ENCODE results near the gene WFDC1.

Gene WFDC1

GRCh38 chr16:84303023-84303422, 8.3 kb downstream of the WFDC1 start:
- no peak overlapping the region for H3K27ac ChIP-seq (ENCODE audit: low read depth, low read length)
- no peak overlapping the region for H3K4me3 ChIP-seq (ENCODE audit: low read depth, low read length)
- no peaks in the 10 kb centered on the region for H3K9me3 ChIP-seq (ENCODE audit: control insufficient read depth, insufficient read depth, low read depth, low read length)
- no peaks in the 10 kb centered on the region for H3K36me3 ChIP-seq (ENCODE audit: control insufficient read depth, insufficient read depth, low read length)
- no peak overlapping the region for H3K9ac ChIP-seq (ENCODE audit: low read length)
- peaks cover 11% of the 10 kb centered on the region for H3K4me1 ChIP-seq (ENCODE audit: control insufficient read depth, insufficient read depth, low read length)
- no peaks in the 10 kb centered on the region; the same call in 1 of the 2 replicates for H3K27me3 ChIP-seq (ENCODE audit: control insufficient read depth, insufficient read depth, low read length)

- no peak overlapping the region for H3K9ac ChIP-seq (ENCODE audit: low read length)
- H3K27ac ChIP-seq (ENCODE audit: low read depth, low read length), result no peak overlapping the region
- H3K27me3 ChIP-seq (ENCODE audit: control insufficient read depth, insufficient read depth, low read length), result no peaks in the 10 kb centered on the region; the same call in 1 of the 2 replicates
- H3K4me1 ChIP-seq (ENCODE audit: control insufficient read depth, insufficient read depth, low read length), result peaks cover 11% of the 10 kb centered on the region
- H3K36me3 ChIP-seq (ENCODE audit: control insufficient read depth, insufficient read depth, low read length), result no peaks in the 10 kb centered on the region
- no peak overlapping the region for H3K4me3 ChIP-seq (ENCODE audit: low read depth, low read length)
- no peaks in the 10 kb centered on the region for H3K9me3 ChIP-seq (ENCODE audit: control insufficient read depth, insufficient read depth, low read depth, low read length)
Observed at GRCh38 chr16:84303516-84303915, 8.8 kb downstream of the WFDC1 start.

GRCh38 chr16:84306564-84306963, 11.9 kb downstream of the WFDC1 start:
- Histone ChIP-seq H3K27me3 (ENCODE audit: control insufficient read depth, insufficient read depth, low read length) (no peaks in the 10 kb centered on the region; the same call in 1 of the 2 replicates), H3K4me3 (ENCODE audit: low read depth, low read length) (no peak overlapping the region), H3K4me1 (ENCODE audit: control insufficient read depth, insufficient read depth, low read length) (no peaks in the 10 kb centered on the region; the same call in 1 of the 2 replicates), H3K9ac (ENCODE audit: low read length) (no peak overlapping the region), H3K36me3 (ENCODE audit: control insufficient read depth, insufficient read depth, low read length) (no peaks in the 10 kb centered on the region), H3K27ac (ENCODE audit: low read depth, low read length) (no peak overlapping the region), H3K9me3 (ENCODE audit: control insufficient read depth, insufficient read depth, low read depth, low read length) (no peaks in the 10 kb centered on the region)

GRCh38 chr16:84307209-84307954, 12.7 kb downstream of the WFDC1 start:
- Histone ChIP-seq H3K36me3 (ENCODE audit: control insufficient read depth, insufficient read depth, low read length) (no peaks in the 10 kb centered on the region), H3K9me3 (ENCODE audit: control insufficient read depth, insufficient read depth, low read depth, low read length) (no peaks in the 10 kb centered on the region), H3K27me3 (ENCODE audit: control insufficient read depth, insufficient read depth, low read length) (peaks cover 4% of the 10 kb centered on the region), H3K4me3 (ENCODE audit: low read depth, low read length) (no peak overlapping the region), H3K4me1 (ENCODE audit: control insufficient read depth, insufficient read depth, low read length) (peaks cover 1% of the 10 kb centered on the region; the same call in 1 of the 2 replicates), H3K9ac (ENCODE audit: low read length) (no peak overlapping the region), H3K27ac (ENCODE audit: low read depth, low read length) (no peak overlapping the region)

GRCh38 chr16:84308120-84308519, 13.4 kb downstream of the WFDC1 start:
- Histone ChIP-seq H3K27me3 (ENCODE audit: control insufficient read depth, insufficient read depth, low read length) (peaks cover 11% of the 10 kb centered on the region), H3K4me3 (ENCODE audit: low read depth, low read length) (no peak overlapping the region), H3K4me1 (ENCODE audit: control insufficient read depth, insufficient read depth, low read length) (0 out of 2 replicates have a peak, but pooled peaks cover 3% of the 10 kb centered on the region), H3K9ac (ENCODE audit: low read length) (no peak overlapping the region), H3K36me3 (ENCODE audit: control insufficient read depth, insufficient read depth, low read length) (no peaks in the 10 kb centered on the region), H3K27ac (ENCODE audit: low read depth, low read length) (no peak overlapping the region), H3K9me3 (ENCODE audit: control insufficient read depth, insufficient read depth, low read depth, low read length) (no peaks in the 10 kb centered on the region)

- H3K9ac ChIP-seq (ENCODE audit: low read length), result no peak overlapping the region
- H3K36me3 ChIP-seq (ENCODE audit: control insufficient read depth, insufficient read depth, low read length), result no peaks in the 10 kb centered on the region
- H3K9me3 ChIP-seq (ENCODE audit: control insufficient read depth, insufficient read depth, low read depth, low read length), result no peaks in the 10 kb centered on the region
- peaks cover 28% of the 10 kb centered on the region for H3K27me3 ChIP-seq (ENCODE audit: control insufficient read depth, insufficient read depth, low read length)
- H3K27ac ChIP-seq (ENCODE audit: low read depth, low read length), result no peak overlapping the region
- H3K4me1 ChIP-seq (ENCODE audit: control insufficient read depth, insufficient read depth, low read length), result 0 out of 2 replicates have a peak, but pooled peaks cover 3% of the 10 kb centered on the region
- H3K4me3 ChIP-seq (ENCODE audit: low read depth, low read length), result no peak overlapping the region
Observed at GRCh38 chr16:84310642-84311041, 16.0 kb downstream of the WFDC1 start.

- no peak overlapping the region for H3K9ac ChIP-seq (ENCODE audit: low read length)
- H3K4me1 ChIP-seq (ENCODE audit: control insufficient read depth, insufficient read depth, low read length), result 0 out of 2 replicates have a peak, but pooled peaks cover 3% of the 10 kb centered on the region
- no peak overlapping the region for H3K27ac ChIP-seq (ENCODE audit: low read depth, low read length)
- H3K4me3 ChIP-seq (ENCODE audit: low read depth, low read length), result peak overlapping the region; percentile 50
- peaks cover 28% of the 10 kb centered on the region for H3K27me3 ChIP-seq (ENCODE audit: control insufficient read depth, insufficient read depth, low read length)
- H3K9me3 ChIP-seq (ENCODE audit: control insufficient read depth, insufficient read depth, low read depth, low read length), result peaks cover 3% of the 10 kb centered on the region
- no peaks in the 10 kb centered on the region for H3K36me3 ChIP-seq (ENCODE audit: control insufficient read depth, insufficient read depth, low read length)
Observed at GRCh38 chr16:84312783-84313382, 18.2 kb downstream of the WFDC1 start.

GRCh38 chr16:84313921-84314320, 19.2 kb downstream of the WFDC1 start:
- no peak overlapping the region for H3K27ac ChIP-seq (ENCODE audit: low read depth, low read length)
- H3K27me3 ChIP-seq (ENCODE audit: control insufficient read depth, insufficient read depth, low read length), result peaks cover 28% of the 10 kb centered on the region
- 0 out of 2 replicates have a peak, but pooled peaks cover 3% of the 10 kb centered on the region for H3K4me1 ChIP-seq (ENCODE audit: control insufficient read depth, insufficient read depth, low read length)
- peaks cover 6% of the 10 kb centered on the region for H3K9me3 ChIP-seq (ENCODE audit: control insufficient read depth, insufficient read depth, low read depth, low read length)
- no peak overlapping the region for H3K9ac ChIP-seq (ENCODE audit: low read length)
- H3K36me3 ChIP-seq (ENCODE audit: control insufficient read depth, insufficient read depth, low read length), result no peaks in the 10 kb centered on the region
- H3K4me3 ChIP-seq (ENCODE audit: low read depth, low read length), result no peak overlapping the region

GRCh38 chr16:84314373-84314772, 19.7 kb downstream of the WFDC1 start:
- Histone ChIP-seq H3K4me1 (ENCODE audit: control insufficient read depth, insufficient read depth, low read length) (0 out of 2 replicates have a peak, but pooled peaks cover 3% of the 10 kb centered on the region), H3K4me3 (ENCODE audit: low read depth, low read length) (no peak overlapping the region), H3K9ac (ENCODE audit: low read length) (no peak overlapping the region), H3K9me3 (ENCODE audit: control insufficient read depth, insufficient read depth, low read depth, low read length) (peaks cover 6% of the 10 kb centered on the region), H3K27ac (ENCODE audit: low read depth, low read length) (no peak overlapping the region), H3K36me3 (ENCODE audit: control insufficient read depth, insufficient read depth, low read length) (no peaks in the 10 kb centered on the region), H3K27me3 (ENCODE audit: control insufficient read depth, insufficient read depth, low read length) (peaks cover 28% of the 10 kb centered on the region)

- H3K27me3 ChIP-seq (ENCODE audit: control insufficient read depth, insufficient read depth, low read length), result peaks cover 28% of the 10 kb centered on the region
- H3K4me1 ChIP-seq (ENCODE audit: control insufficient read depth, insufficient read depth, low read length), result 0 out of 2 replicates have a peak, but pooled peaks cover 3% of the 10 kb centered on the region
- no peak overlapping the region for H3K9ac ChIP-seq (ENCODE audit: low read length)
- H3K36me3 ChIP-seq (ENCODE audit: control insufficient read depth, insufficient read depth, low read length), result no peaks in the 10 kb centered on the region
- H3K9me3 ChIP-seq (ENCODE audit: control insufficient read depth, insufficient read depth, low read depth, low read length), result peaks cover 6% of the 10 kb centered on the region
- H3K27ac ChIP-seq (ENCODE audit: low read depth, low read length), result no peak overlapping the region
- H3K4me3 ChIP-seq (ENCODE audit: low read depth, low read length), result no peak overlapping the region
Observed at GRCh38 chr16:84314814-84315213, 20.1 kb downstream of the WFDC1 start.

- Histone ChIP-seq H3K9ac (ENCODE audit: low read length) (no peak overlapping the region), H3K27ac (ENCODE audit: low read depth, low read length) (no peak overlapping the region), H3K36me3 (ENCODE audit: control insufficient read depth, insufficient read depth, low read length) (no peaks in the 10 kb centered on the region), H3K4me3 (ENCODE audit: low read depth, low read length) (no peak overlapping the region), H3K9me3 (ENCODE audit: control insufficient read depth, insufficient read depth, low read depth, low read length) (peaks cover 6% of the 10 kb centered on the region), H3K27me3 (ENCODE audit: control insufficient read depth, insufficient read depth, low read length) (peaks cover 28% of the 10 kb centered on the region), H3K4me1 (ENCODE audit: control insufficient read depth, insufficient read depth, low read length) (0 out of 2 replicates have a peak, but pooled peaks cover 3% of the 10 kb centered on the region)
Observed at GRCh38 chr16:84315422-84315821, 20.7 kb downstream of the WFDC1 start.
